MM.1S (cell line): ENCODE measurements around the gene PSG6.
"Not testable (repeated sequence)": the region's sequence is repeated elsewhere in the genome, so short reads cannot be mapped to it uniquely, and the experiment has no call there.

Source experiments
- CTCF ChIP-seq: fragments of 300-600 bp; sonication (generic); IDR thresholded peaks from 2 replicates; pipeline ENCODE4 v1.5.1; 2016; ENCODE audit warnings: antibody characterized with exemption, low read length, mixed read lengths
- EZH2 ChIP-seq: fragments of 300-600 bp; sonication (generic); optimal IDR thresholded peaks from 2 replicates; pipeline ENCODE3; 2017; ENCODE audit warnings: low read depth, mild to moderate bottlenecking, antibody characterized with exemption, low read length, mixed read lengths
- EZH2phosphoT487 ChIP-seq: fragments of 300-600 bp; sonication (generic); IDR thresholded peaks from 2 replicates; pipeline ENCODE4 v1.6.1; 2018; ENCODE audit warnings: antibody characterized with exemption, low read length

- TF ChIP-seq CTCF, EZH2, EZH2phosphoT487: not testable (repeated sequence)
Observed at GRCh38 chr19:42913516-42913915, 4.2 kb downstream of the PSG6 start.
